GM19324 (cell line): ENCODE data around the gene CETN1.

ENCODE experiments used
- ATAC-seq: cut with Tn5 transposase; IDR thresholded peaks from one replicate; pipeline ENCODE4 v1.9.1; 2021; ENCODE audit warnings: mild to moderate bottlenecking, moderate library complexity; ENCODE audit not compliant: unreplicated experiment, low FRiP score

CETN1 gene

GRCh38 chr18:580154-580553, at the start of gene CETN1:
CETN1 (plus strand) TSS chr18:580380; CDS start chr18:580409, 29 bp downstream.
- ATAC-seq: no peak

GRCh38 chr18:532018-532417, 48.2 kb upstream of the CETN1 start:
- no peak for ATAC-seq

GRCh38 chr18:532632-533031, 47.5 kb upstream of the CETN1 start:
- ATAC-seq: no peak

- no peak for ATAC-seq
Measured at GRCh38 chr18:533995-534601, 46.1 kb upstream of the CETN1 start.

GRCh38 chr18:543447-544078, 36.6 kb upstream of the CETN1 start:
- ATAC-seq: no peak

GRCh38 chr18:549967-550366, 30.2 kb upstream of the CETN1 start:
- ATAC-seq: no peak

GRCh38 chr18:551404-552061, 28.6 kb upstream of the CETN1 start:
- ATAC-seq: peak; percentile 90

- ATAC-seq: no peak
Measured at GRCh38 chr18:555705-556457, 24.3 kb upstream of the CETN1 start.

- no peak for ATAC-seq
Measured at GRCh38 chr18:564708-565561, 15.2 kb upstream of the CETN1 start.

GRCh38 chr18:565562-566061, 14.6 kb upstream of the CETN1 start:
- no peak for ATAC-seq

GRCh38 chr18:567122-567521, 13.1 kb upstream of the CETN1 start:
- no peak for ATAC-seq

GRCh38 chr18:568731-569130, 11.4 kb upstream of the CETN1 start:
- ATAC-seq: no peak

- ATAC-seq: no peak
Measured at GRCh38 chr18:570256-570655, 9.9 kb upstream of the CETN1 start.

GRCh38 chr18:570697-571096, 9.5 kb upstream of the CETN1 start:
- no peak for ATAC-seq

GRCh38 chr18:572091-572830, 7.9 kb upstream of the CETN1 start:
- ATAC-seq: no peak

- no peak for ATAC-seq
Measured at GRCh38 chr18:572831-573289, 7.3 kb upstream of the CETN1 start.

GRCh38 chr18:573385-573784, 6.8 kb upstream of the CETN1 start:
- ATAC-seq: no peak

GRCh38 chr18:574149-574860, 5.9 kb upstream of the CETN1 start:
- ATAC-seq: no peak
